GM21619 (cell line): ENCODE measurements around the gene SIAH1.
"Not testable (repeated sequence)": the region's sequence is repeated elsewhere in the genome, so short reads cannot be mapped to it uniquely, and the experiment has no call there.

Experiments used
- ATAC-seq: cut with Tn5 transposase; IDR thresholded peaks from one replicate; pipeline ENCODE4 v1.9.1; 2021; ENCODE audit not compliant: unreplicated experiment

The SIAH1 gene

GRCh38 chr16:48335961-48336360 is 49.3 kb downstream of the SIAH1 start:
- no peak for ATAC-seq

GRCh38 chr16:48334325-48334724 is 50.9 kb downstream of the SIAH1 start:
- no peak for ATAC-seq

GRCh38 chr16:48332978-48333377 is 52.2 kb downstream of the SIAH1 start:
- no peak for ATAC-seq

GRCh38 chr16:48330841-48331192 is 54.4 kb downstream of the SIAH1 start:
- no peak for ATAC-seq

GRCh38 chr16:48330189-48330840 is 54.9 kb downstream of the SIAH1 start:
- ATAC-seq: no peak

GRCh38 chr16:48329138-48329537 is 56.1 kb downstream of the SIAH1 start:
- no peak for ATAC-seq

GRCh38 chr16:48326915-48327314 is 58.3 kb downstream of the SIAH1 start:
- no peak for ATAC-seq

GRCh38 chr16:48323783-48324775 is 61.1 kb downstream of the SIAH1 start:
- ATAC-seq: no peak

GRCh38 chr16:48321317-48322036 is 63.7 kb downstream of the SIAH1 start:
- no peak for ATAC-seq

- ATAC-seq: no peak
Measured at GRCh38 chr16:48318630-48319029, 66.6 kb downstream of the SIAH1 start.

GRCh38 chr16:48317614-48318315 is 67.4 kb downstream of the SIAH1 start:
- no peak for ATAC-seq

- no peak for ATAC-seq
Measured at GRCh38 chr16:48317026-48317425, 68.2 kb downstream of the SIAH1 start.

- ATAC-seq: not testable (repeated sequence)
Measured at GRCh38 chr16:48313905-48314304, 71.3 kb downstream of the SIAH1 start.

GRCh38 chr16:48310908-48311641 is 74.1 kb downstream of the SIAH1 start:
- ATAC-seq: no peak
